GM12878 (cell line): ENCODE measurements around the gene MLPH. TPM values are rescaled to one million over a fixed set of nuclear protein-coding genes. Genes with fewer than 3 reads are reported as not detected.
A peak's percentile ranks its signal among the peaks of the same experiment; 100 is the strongest.

Source experiments
- EP300 ChIP-seq, 2 experiments: fragments of 150-350 bp in 1 of 2; IDR thresholded peaks; 2 replicates each; pipeline ENCODE4 v1.6.1; 2011 to 2012; ENCODE audit warnings: low read depth in 2 of 2, low read length in 2 of 2, borderline replicate concordance in 1 of 2, improper control_type of control experiment in 1 of 2, inconsistent platforms in 1 of 2; ENCODE audit not compliant: control insufficient read depth in 1 of 2
- HCFC1 ChIP-seq: fragments of 150-350 bp; IDR thresholded peaks from 2 replicates; pipeline ENCODE4 v1.6.1; 2014; ENCODE audit warnings: low read length
- RAD21 ChIP-seq: IDR thresholded peaks from 2 replicates; pipeline ENCODE4 v1.6.1; 2011; ENCODE audit warnings: mild to moderate bottlenecking, low read depth, low read length, moderate library complexity; ENCODE audit not compliant: insufficient read depth
- YY1 ChIP-seq: IDR thresholded peaks from 2 replicates; pipeline ENCODE4 v1.6.1; 2011; ENCODE audit warnings: low read depth, mild to moderate bottlenecking, low read length
- ZBTB4 ChIP-seq: fragments of 450-650 bp; formaldehyde crosslinking; IDR thresholded peaks from 2 replicates; pipeline ENCODE4 v1.4.0; 2022; ENCODE audit warnings: mild to moderate bottlenecking, moderate library complexity
- ZNF687 ChIP-seq: fragments of 450-650 bp; IDR thresholded peaks from 2 replicates; pipeline ENCODE4 v1.6.1; 2017; ENCODE audit warnings: mild to moderate bottlenecking, moderate library complexity
- polyA plus RNA-seq, 11 experiments: library from polyadenylated mRNA; depleted of rRNA in 4 of 11; unstranded in 6 of 11; stranded (reverse) in 5 of 11; fragments of >200 nt; fragmentation: Nextera tagmentation in 4 of 11; fragmentation: Illumina TruSeq in 1 of 11; extraction: Ambion mirVana in 4 of 11; extraction: Trizol in 1 of 11; gene quantifications; 1 replicate in 1 of 11; 2 replicates in 10 of 11; pipeline versions ENCODE4 v1.2.1 to v1.2.3, GENCODE V29; 2011 to 2016; ENCODE audit warnings: inconsistent platforms in 2 of 11, missing spikeins in 2 of 11, low read depth in 1 of 11
- total RNA-seq, 4 experiments: library from RNA; depleted of rRNA in 3 of 4; stranded (reverse); fragments of >200 nt in 3 of 4; fragmentation: Illumina TruSeq in 1 of 4; extraction: Trizol in 1 of 4; gene quantifications; 2 replicates each; pipeline versions ENCODE4 v1.2.1 to v1.2.3, GENCODE V29; 2013 to 2021

Gene MLPH
- total and polyA plus RNA-seq, 10 of the 15 experiments (the other 5 are each of a cell fraction or from before 2014, with no cell fraction given): 0.16 to 0.85 TPM; not detected in 8

GRCh38 chr2:237474931-237475703 lies 11.9 kb upstream of the MLPH start (continued):
- TF ChIP-seq EP300 (IDR thresholded peaks at IDR 0.05; ENCODE audit: borderline replicate concordance in 1 of 2, control insufficient read depth in 1 of 2, low read depth in 2 of 2, low read length in 2 of 2) (no peak), ZNF687 (no peak), ZBTB4 (no peak), HCFC1 (peak; percentile 39; the same call in 1 of the 2 replicates), YY1 (peak; percentile 67), RAD21 (peak; percentile 78)
- TF ChIP-seq, all 136 proteins: peak for 16
